Mesothelial cell of epicardium (in vitro differentiated cells): ENCODE results near the gene URM1. TPM values are rescaled to one million over a fixed set of nuclear protein-coding genes. Genes with fewer than 3 reads are reported as not detected.

Experiments
- DNase-seq, 2 experiments: peaks; one replicate each; pipeline ENCODE4 v3.0.0; 2021; ENCODE audit warnings: low spot score in 2 of 2; ENCODE audit not compliant: unreplicated experiment in 2 of 2
- H3K27ac Mint-ChIP-seq: 2 replicates; pipeline ENCODE4 v1.8.0; 2021; ENCODE audit warnings: mixed read lengths
- H3K27me3 Mint-ChIP-seq: 2 replicates; pipeline ENCODE4 v1.8.0; 2021; ENCODE audit warnings: low read depth, mixed read lengths
- H3K36me3 Mint-ChIP-seq: 2 replicates; pipeline ENCODE4 v1.8.0; 2021; ENCODE audit warnings: mixed read lengths
- H3K4me1 Mint-ChIP-seq: 2 replicates; pipeline ENCODE4 v1.8.0; 2021; ENCODE audit warnings: mixed read lengths
- H3K4me3 Mint-ChIP-seq: 2 replicates; pipeline ENCODE4 v1.8.0; 2021; ENCODE audit warnings: mild to moderate bottlenecking, moderate library complexity, mixed read lengths
- H3K9me3 Mint-ChIP-seq: 2 replicates; pipeline ENCODE4 v1.8.0; 2021; ENCODE audit warnings: mixed read lengths
- CTCF ChIP-seq: fragments of 200-600 bp; sonication (generic); IDR thresholded peaks from one replicate; pipeline ENCODE4 v1.5.0; 2021; ENCODE audit warnings: antibody characterized with exemption; ENCODE audit not compliant: unreplicated experiment
- total RNA-seq: library from RNA; stranded (reverse); gene quantifications from 3 replicates; pipeline ENCODE4 v1.2.1, GENCODE V29; 2021

Gene URM1
- total RNA-seq, 1 donor from 2014 or later, result 54.9 TPM

DNA sequence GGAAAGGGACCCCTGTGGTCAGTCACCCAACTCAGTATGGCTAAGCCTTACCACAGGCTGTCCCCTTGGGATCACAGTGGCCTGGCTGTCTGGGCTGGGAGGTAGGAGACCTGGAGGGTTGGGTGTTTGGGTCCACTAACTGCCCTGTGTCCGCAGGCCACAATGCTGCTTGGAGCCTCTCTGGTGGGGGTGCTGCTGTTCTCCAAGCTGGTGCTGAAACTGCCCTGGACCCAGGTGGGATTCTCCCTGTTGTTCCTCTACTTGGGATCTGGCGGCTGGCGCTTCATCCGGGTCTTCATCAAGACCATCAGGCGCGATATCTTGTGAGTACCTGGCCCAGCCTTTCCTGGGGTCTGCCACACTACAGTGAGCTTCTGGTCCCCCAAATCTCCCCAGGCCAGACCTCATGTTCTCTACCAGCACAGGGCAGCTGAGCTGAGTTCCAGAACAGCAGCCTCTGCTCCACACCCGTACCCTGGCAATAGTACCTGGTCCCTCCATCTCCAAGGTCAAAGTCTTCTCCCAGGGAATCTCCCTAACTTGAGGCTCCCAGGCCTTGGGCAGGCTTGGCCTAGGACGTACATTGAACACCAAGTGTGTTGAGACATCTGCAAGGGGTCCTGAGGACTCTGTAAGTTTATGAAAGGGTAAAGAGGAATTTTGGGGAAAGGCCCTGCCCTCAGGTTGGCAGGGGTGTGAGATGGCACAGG, 28.0 kb upstream of the URM1 start:
- H3K27me3 Mint-ChIP-seq, result no peaks in the 10 kb centered on the region

DNA sequence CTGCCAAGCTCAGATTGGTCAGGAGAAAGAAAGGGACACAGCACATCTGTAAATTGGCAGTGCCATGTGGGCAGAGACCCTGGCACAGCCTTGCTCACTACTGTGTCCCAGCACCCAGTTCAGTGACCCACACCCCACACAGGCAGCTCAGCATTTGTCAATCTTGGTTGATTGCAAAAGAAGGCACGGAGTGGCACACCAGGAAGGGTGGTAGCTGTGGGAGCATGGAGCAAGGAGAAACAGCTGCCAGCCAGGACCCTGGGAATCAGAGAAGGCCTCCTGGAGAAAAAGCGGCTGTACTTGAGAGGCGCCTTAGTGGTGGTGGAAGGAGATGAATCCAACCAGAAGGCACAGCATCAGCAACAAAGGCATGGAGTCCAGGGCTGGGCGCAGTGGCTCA, 27.3 kb upstream of the URM1 start:
- Mint-ChIP-seq H3K27ac (no peak overlapping the region), H3K9me3 (no peaks in the 10 kb centered on the region), H3K27me3 (no peaks in the 10 kb centered on the region), H3K4me3 (no peak overlapping the region), H3K4me1 (peaks cover 5% of the 10 kb centered on the region), H3K36me3 (peaks cover 3% of the 10 kb centered on the region)
- no peak for TF ChIP-seq CTCF
- no peak for DNase-seq

More for the DNA sequence above, 28.0 kb upstream of the URM1 start:
- H3K36me3 Mint-ChIP-seq, result peaks cover 3% of the 10 kb centered on the region
- no peak for TF ChIP-seq CTCF
- no peak for DNase-seq
- H3K4me3 Mint-ChIP-seq, result no peak overlapping the region
- H3K9me3 Mint-ChIP-seq, result no peaks in the 10 kb centered on the region
- H3K27ac Mint-ChIP-seq, result no peak overlapping the region
- peaks cover 5% of the 10 kb centered on the region for H3K4me1 Mint-ChIP-seq

- no peaks in the 10 kb centered on the region for H3K27me3 Mint-ChIP-seq
- DNase-seq, result no peak
- no peak overlapping the region for H3K27ac Mint-ChIP-seq
- H3K4me3 Mint-ChIP-seq, result no peak overlapping the region
- H3K9me3 Mint-ChIP-seq, result no peaks in the 10 kb centered on the region
- H3K36me3 Mint-ChIP-seq, result peaks cover 8% of the 10 kb centered on the region
- TF ChIP-seq CTCF, result no peak
- H3K4me1 Mint-ChIP-seq, result peaks cover 5% of the 10 kb centered on the region
Measured at GRCh38 chr9:128344931-128345605, 26.1 kb upstream of the URM1 start.

- no peak overlapping the region for H3K4me3 Mint-ChIP-seq
- TF ChIP-seq CTCF, result no peak
- H3K27ac Mint-ChIP-seq, result no peak overlapping the region
- no peaks in the 10 kb centered on the region for H3K4me1 Mint-ChIP-seq
- DNase-seq, result no peak
- H3K36me3 Mint-ChIP-seq, result peaks cover 13% of the 10 kb centered on the region
- no peaks in the 10 kb centered on the region for H3K9me3 Mint-ChIP-seq
- no peaks in the 10 kb centered on the region for H3K27me3 Mint-ChIP-seq
Measured at GRCh38 chr9:128349125-128349524, 22.0 kb upstream of the URM1 start.

DNA sequence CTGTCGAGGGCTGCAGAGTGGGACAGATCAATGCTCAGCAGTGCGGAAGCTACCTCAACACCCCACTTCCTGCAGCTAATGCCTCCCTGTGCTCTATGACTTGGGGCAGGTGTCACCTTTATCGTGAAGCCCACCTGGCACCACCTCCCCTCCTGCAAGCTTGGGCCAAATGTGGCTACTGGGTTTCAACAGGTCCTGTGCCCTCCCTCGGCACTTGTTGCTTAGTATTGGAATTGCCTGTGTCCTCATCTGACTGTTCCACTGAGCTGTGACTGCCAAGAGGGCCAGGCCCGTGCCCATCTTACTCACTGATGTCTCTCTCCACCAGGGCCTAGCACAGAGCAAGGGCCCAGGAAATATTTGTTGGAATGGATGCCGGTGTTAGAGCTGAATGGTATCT, 21.4 kb upstream of the URM1 start:
- Mint-ChIP-seq H3K36me3 (peaks cover 13% of the 10 kb centered on the region), H3K27ac (no peak overlapping the region), H3K27me3 (no peaks in the 10 kb centered on the region), H3K4me1 (no peaks in the 10 kb centered on the region), H3K9me3 (no peaks in the 10 kb centered on the region), H3K4me3 (no peak overlapping the region)
- no peak for DNase-seq
- no peak for TF ChIP-seq CTCF
